ENCODE measurements around the gene CCND1. TPM values are rescaled to one million over a fixed set of nuclear protein-coding genes. Genes with fewer than 3 reads are reported as not detected.

Gene CCND1
- total RNA-seq = 69.3 and 72.6 TPM in 2 replicates

GRCh38 chr11:69640995-69641581 is at the start of gene CCND1:
CCND1 (plus strand) TSS chr11:69641156; CDS start chr11:69641314, 158 bp downstream.

GRCh38 chr11:69674886-69675714 is 34.1 kb downstream of the CCND1 start, which contains the start of gene LTO1:
LTO1 (minus strand) TSS chr11:69675353; CDS start chr11:69675239, 114 bp downstream.

Other genes with a start within 250 kb of the CCND1 start
- not detected in 2 replicates for gene LINC01488, start 159.5 kb upstream of the CCND1 start, total RNA-seq
- 7.0 and 19.9 TPM in 2 replicates for gene LTO1, start 34.2 kb downstream of the CCND1 start, total RNA-seq
- not detected in 2 replicates for gene FGF19, start 62.9 kb downstream of the CCND1 start, total RNA-seq
- gene FGF4, start 134.2 kb downstream of the CCND1 start, total RNA-seq = not detected in 2 replicates
- not detected in 2 replicates for gene FGF3, start 178.3 kb downstream of the CCND1 start, total RNA-seq